Measurements from ENCODE around the gene PTPRK. TPM values are rescaled to one million over a fixed set of nuclear protein-coding genes. Genes with fewer than 3 reads are reported as not detected.

PTPRK gene
- total and polyA plus RNA-seq, 9 of the 15 experiments (the other 6 are each of a cell fraction or from before 2014, with no cell fraction given), result 0.04 to 0.51 TPM; not detected in 7

DNA sequence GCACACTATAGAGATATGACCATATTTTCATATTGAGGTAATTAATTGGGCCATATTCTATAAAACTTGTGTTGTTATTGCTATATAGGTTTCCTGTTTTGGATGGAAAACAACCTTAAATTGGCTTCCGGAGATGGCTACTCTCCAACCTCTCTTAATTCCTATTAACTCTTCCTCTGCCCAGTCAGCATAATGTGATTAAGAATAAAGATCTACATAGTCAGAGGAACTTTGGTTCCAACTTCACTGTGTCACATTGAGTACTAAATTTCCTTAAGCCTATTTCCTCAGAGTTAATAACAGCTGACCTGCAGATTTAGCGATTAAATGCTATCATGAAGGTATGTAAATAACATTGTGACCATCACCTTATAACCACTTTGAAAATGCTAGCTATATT lies 67.7 kb downstream of the PTPRK start (continued):
- no peak for TF ChIP-seq UBTF (IDR thresholded peaks at IDR 0.05; ENCODE audit: borderline replicate concordance in 1 of 2, low read depth in 2 of 2, low read length in 2 of 2)
- no peak for TF ChIP-seq HMG20B (CRISPR knock-in tag; IDR thresholded peaks at IDR 0.05)
- TF ChIP-seq EP400 (IDR thresholded peaks at IDR 0.05), result no peak
- TF ChIP-seq ZNF146 (CRISPR knock-in tag; IDR thresholded peaks at IDR 0.05; ENCODE audit: unreplicated experiment), result no peak
- TF ChIP-seq HNRNPLL (IDR thresholded peaks at IDR 0.05; ENCODE audit: low read depth, low read length, poor library complexity, severe bottlenecking), result no peak
- TF ChIP-seq HDAC2 (IDR thresholded peaks at IDR 0.05), result no peak

DNA sequence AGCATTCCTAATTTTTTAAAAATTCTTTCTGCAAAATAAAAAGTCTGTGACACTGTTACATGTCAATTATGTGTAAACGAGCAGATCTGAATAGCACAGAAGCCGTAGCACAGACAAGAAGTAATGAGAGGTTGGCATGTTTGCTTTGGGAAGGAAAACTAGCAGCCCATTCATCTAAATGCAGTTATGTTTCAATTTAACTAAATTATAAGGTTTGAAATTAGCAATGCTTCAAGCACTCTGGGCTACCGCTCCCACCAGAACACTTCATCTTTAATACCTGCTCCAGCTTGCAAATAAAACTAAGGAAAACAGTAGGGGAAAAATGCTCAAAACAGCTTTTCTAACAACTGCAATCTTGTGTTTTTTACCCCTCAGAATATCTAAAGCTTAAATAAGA lies 73.9 kb downstream of the PTPRK start:
- Histone ChIP-seq H2AFZ (ENCODE audit: low read depth, low read length) (no peak overlapping the region), H3K9me3 (replicated peaks; ENCODE audit: control insufficient read depth, insufficient read depth, low read depth, low read length) (no peaks in the 10 kb centered on the region), H3K4me1 (replicated peaks in 1 of 2; ENCODE audit: control insufficient read depth in 2 of 2, insufficient read depth in 2 of 2, low read length in 2 of 2) (no peaks in the 10 kb centered on the region), H3K27me3 (ENCODE audit: control insufficient read depth in 2 of 2, insufficient read depth in 2 of 2, low read length in 2 of 2) (no peaks in the 10 kb centered on the region), H3K4me2 (ENCODE audit: insufficient read depth, low read length) (no peak overlapping the region), H3K4me3 (no peak overlapping the region), H3K79me2 (ENCODE audit: control insufficient read depth, insufficient read depth, low read length) (no peaks in the 10 kb centered on the region), H4K20me1 (replicated peaks; ENCODE audit: control insufficient read depth, insufficient read depth, low read length) (no peaks in the 10 kb centered on the region), H3K9me1 (ENCODE audit: control insufficient read depth, insufficient read depth, low read length) (no peaks in the 10 kb centered on the region), H3K9ac (ENCODE audit: insufficient read depth in 1 of 2, low read depth in 2 of 2, low read length in 2 of 2) (no peak overlapping the region), H3K36me3 (ENCODE audit: control insufficient read depth, insufficient read depth, low read length) (no peaks in the 10 kb centered on the region), H3K27ac (ENCODE audit: extremely low read depth, low read depth, low read length) (no peak overlapping the region)
- intact Hi-C loops (cut with micrococcal nuclease), result no loop called here
- in situ Hi-C loops (cut with MboI), result no loop called here
- ChIA-PET CTCF (ENCODE audit: low intra/inter-chr PET ratio) (no interaction called here), POLR2A (no interaction called here)
- BruUV-seq (replicated peaks), result no TSS peak
- no peak for DNase-seq (ENCODE audit: extremely low read depth in 1 of 4, low spot score in 3 of 4)
- 0% methylated on average over 3 of the region's 3 CpGs for WGBS (ENCODE audit: insufficient coverage, low coverage, missing lambda C conversion rate)
- FAIRE-seq, result no peak
- no peak for ATAC-seq
- TF ChIP-seq ERF (CRISPR knock-in tag; IDR thresholded peaks at IDR 0.05), result no peak
- no peak for TF ChIP-seq TAL1 (IDR thresholded peaks at IDR 0.05)
- TF ChIP-seq SAFB (IDR thresholded peaks at IDR 0.05; ENCODE audit: borderline replicate concordance, low read depth, low read length), result no peak
- no peak for TF ChIP-seq NCOA6 (IDR thresholded peaks at IDR 0.05)
- no peak for TF ChIP-seq NBN (IDR thresholded peaks at IDR 0.05; ENCODE audit: low read depth)
- no peak for TF ChIP-seq KLF13 (tag; IDR thresholded peaks at IDR 0.05; ENCODE audit: borderline replicate concordance, low read depth)
- TF ChIP-seq ZNF263 (CRISPR knock-in tag; IDR thresholded peaks at IDR 0.05; ENCODE audit: borderline replicate concordance), result no peak
- TF ChIP-seq, protein P1, sequence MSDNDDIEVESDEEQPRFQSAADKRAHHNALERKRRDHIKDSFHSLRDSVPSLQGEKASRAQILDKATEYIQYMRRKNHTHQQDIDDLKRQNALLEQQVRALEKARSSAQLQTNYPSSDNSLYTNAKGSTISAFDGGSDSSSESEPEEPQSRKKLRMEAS (CRISPR knock-in tag; IDR thresholded peaks at IDR 0.05), result no peak
- no peak for TF ChIP-seq SIRT6 (IDR thresholded peaks at IDR 0.05; ENCODE audit: low read depth, low read length)
- no peak for TF ChIP-seq CTBP1 (IDR thresholded peaks at IDR 0.05; ENCODE audit: borderline replicate concordance)
- no peak for TF ChIP-seq ZNF24 (IDR thresholded peaks at IDR 0.05)
- TF ChIP-seq SMAD3 (CRISPR knock-in tag; conservative IDR thresholded peaks at IDR 0.05), result no peak
- no peak for TF ChIP-seq EZH2 (IDR thresholded peaks at IDR 0.05; ENCODE audit: borderline replicate concordance, low read depth, low read length)
- TF ChIP-seq, protein P2, sequence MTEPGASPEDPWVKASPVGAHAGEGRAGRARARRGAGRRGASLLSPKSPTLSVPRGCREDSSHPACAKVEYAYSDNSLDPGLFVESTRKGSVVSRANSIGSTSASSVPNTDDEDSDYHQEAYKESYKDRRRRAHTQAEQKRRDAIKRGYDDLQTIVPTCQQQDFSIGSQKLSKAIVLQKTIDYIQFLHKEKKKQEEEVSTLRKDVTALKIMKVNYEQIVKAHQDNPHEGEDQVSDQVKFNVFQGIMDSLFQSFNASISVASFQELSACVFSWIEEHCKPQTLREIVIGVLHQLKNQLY (CRISPR knock-in tag; conservative IDR thresholded peaks at IDR 0.05), result no peak

Measured in K562 (cell line).